HFF-Myc (cell line): ENCODE measurements around the gene RASAL2.

ENCODE experiments used
- DNase-seq: peaks from one replicate; pipeline ENCODE4 v3.0.0-alpha.2; 2011; ENCODE audit warnings: low read depth; ENCODE audit errors: extremely low read depth
- H3K4me3 ChIP-seq: replicated peaks from 2 replicates; pipeline ENCODE4 v1.5.1; 2011; ENCODE audit warnings: low read depth, mild to moderate bottlenecking, control low read depth, low read length
- TF ChIP-seq, protein P1 (sequence below): IDR thresholded peaks from 2 replicates; pipeline ENCODE4 v1.5.1; 2012; ENCODE audit warnings: mild to moderate bottlenecking, low read depth, low read length, control low read depth; ENCODE audit errors: missing control alignments

RASAL2 gene

DNA sequence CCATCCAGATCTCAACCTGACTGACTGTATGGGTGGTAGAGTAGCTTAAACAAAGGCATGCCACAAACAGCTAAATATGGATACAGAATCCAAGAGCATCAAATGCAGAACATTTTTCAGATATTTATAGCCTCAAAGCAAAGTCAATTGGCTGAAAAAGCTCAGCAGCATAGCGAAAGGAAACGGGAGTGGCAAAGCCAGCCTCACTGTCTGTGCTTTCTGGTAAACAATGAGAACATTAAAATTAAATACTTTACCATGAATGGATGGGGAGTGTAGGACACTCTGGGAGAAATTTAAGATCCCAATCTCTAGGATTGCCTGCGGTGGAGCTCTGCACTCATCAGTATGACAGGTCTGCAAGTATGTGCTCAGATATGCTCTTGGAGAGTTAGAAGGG is 4.4 kb downstream of the RASAL2 start:
- TF ChIP-seq, protein P1, sequence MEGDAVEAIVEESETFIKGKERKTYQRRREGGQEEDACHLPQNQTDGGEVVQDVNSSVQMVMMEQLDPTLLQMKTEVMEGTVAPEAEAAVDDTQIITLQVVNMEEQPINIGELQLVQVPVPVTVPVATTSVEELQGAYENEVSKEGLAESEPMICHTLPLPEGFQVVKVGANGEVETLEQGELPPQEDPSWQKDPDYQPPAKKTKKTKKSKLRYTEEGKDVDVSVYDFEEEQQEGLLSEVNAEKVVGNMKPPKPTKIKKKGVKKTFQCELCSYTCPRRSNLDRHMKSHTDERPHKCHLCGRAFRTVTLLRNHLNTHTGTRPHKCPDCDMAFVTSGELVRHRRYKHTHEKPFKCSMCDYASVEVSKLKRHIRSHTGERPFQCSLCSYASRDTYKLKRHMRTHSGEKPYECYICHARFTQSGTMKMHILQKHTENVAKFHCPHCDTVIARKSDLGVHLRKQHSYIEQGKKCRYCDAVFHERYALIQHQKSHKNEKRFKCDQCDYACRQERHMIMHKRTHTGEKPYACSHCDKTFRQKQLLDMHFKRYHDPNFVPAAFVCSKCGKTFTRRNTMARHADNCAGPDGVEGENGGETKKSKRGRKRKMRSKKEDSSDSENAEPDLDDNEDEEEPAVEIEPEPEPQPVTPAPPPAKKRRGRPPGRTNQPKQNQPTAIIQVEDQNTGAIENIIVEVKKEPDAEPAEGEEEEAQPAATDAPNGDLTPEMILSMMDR = no peak
- DNase-seq = no peak
- H3K4me3 ChIP-seq = no peak overlapping the region

DNA sequence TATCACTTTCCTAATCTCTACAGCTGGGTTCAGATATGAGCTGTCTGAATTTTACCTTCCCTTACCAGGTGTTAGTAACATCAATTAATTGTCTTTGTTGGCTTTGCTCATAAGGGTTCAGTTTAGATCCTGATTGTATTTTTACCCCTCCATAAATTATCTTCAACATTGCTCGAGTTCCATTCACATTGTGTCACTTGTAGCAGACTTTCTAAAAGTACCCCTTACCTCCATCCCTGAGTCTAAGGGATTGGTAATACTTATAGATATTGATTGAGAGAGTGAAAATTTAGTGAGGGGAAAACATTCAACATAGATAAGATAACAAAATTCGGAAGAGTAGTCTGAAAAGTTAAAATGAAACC is 7.3 kb downstream of the RASAL2 start:
- TF ChIP-seq, protein P1 = no peak
- no peak for DNase-seq
- H3K4me3 ChIP-seq = no peak overlapping the region

DNA sequence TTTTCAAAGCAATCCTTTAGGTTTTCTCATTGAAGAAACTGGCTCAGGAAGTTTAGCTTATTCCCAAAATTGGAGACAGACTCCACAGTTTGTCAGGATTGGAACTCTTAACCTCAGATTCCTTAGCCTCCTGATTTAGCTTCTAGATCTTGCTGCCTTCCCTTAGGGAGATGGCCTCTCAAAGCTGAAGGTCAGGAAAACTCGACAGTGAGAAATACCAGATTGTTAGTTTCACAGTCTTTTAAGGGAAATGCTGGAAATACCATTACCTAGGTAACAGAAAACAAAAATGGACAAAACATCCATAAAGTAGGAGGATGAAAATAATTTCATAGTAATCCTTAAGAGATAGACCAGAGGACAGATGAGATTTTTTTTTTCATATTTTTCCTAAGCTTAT is 7.8 kb downstream of the RASAL2 start:
- TF ChIP-seq, protein P1 = no peak
- H3K4me3 ChIP-seq = no peak overlapping the region
- no peak for DNase-seq

DNA sequence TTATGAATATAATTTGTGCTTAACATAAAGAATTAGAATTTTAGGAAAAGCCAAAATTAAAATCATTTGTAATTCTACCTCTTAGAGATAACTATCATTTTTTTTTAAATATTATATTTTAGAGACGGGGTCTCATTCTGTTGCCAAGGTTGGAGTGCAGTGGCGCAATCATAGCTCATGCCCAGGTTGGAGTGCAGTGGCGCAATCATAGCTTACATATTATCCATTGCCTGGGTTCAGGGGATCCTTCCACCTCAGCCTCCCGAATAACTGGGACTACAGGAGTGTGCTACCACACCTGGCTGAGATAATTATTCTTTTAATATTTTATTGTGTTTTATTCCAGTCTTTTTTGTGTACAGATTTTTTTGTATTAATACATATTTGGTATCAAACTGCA is 8.3 kb downstream of the RASAL2 start:
- DNase-seq = no peak

GRCh38 chr1:178107823-178108222 is 13.9 kb downstream of the RASAL2 start:
- H3K4me3 ChIP-seq = no peak overlapping the region
- TF ChIP-seq, protein P1 = no peak
- DNase-seq = no peak

More for the DNA sequence above, 8.3 kb downstream of the RASAL2 start:
- H3K4me3 ChIP-seq = no peak overlapping the region
- TF ChIP-seq, protein P1 = no peak

DNA sequence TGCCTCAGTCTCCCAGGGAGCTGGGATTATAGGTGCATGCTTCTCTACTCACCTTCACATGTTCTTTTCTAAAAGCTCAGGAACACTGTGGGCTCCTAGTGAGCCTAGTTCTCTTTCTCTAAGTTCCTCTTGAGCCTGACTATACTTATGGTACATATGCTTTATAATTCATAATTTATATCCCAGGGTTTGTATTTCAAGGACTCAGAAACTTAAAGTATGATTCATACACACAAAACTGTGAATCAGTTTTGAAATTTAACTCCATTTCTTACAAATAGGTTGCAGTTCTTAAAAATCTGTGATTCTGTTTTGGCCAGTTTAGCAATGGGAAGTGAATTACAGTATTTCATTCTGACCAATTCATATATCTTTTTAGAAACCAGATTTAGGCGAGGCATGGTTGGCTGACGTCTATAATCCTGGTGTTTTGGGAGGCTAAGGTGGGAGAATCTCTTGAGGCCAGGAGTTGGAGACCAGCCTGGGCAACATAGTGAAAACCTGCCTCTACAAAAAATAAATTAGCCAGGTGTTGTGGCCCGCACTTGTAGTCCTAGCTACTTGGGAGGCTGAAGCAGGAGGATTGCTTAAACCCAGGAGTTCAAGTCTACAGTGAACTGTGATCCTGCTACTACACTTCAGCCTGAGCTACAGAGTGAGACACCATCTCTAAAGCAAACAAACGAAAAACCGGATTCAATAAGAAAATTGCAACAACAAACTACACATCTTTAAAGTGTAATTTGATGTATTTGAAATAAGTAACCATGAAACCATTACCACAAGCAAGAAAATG is 15.6 kb downstream of the RASAL2 start:
- TF ChIP-seq, protein P1 = no peak
- no peak for DNase-seq

GRCh38 chr1:178115260-178115659 is 21.4 kb downstream of the RASAL2 start:
- H3K4me3 ChIP-seq = no peak overlapping the region
- DNase-seq = no peak
- TF ChIP-seq, protein P1 = no peak

More for the DNA sequence above, 15.6 kb downstream of the RASAL2 start:
- H3K4me3 ChIP-seq = no peak overlapping the region
